ENCODE data around the gene MYOM3. TPM values are rescaled to one million over a fixed set of nuclear protein-coding genes. Genes with fewer than 3 reads are reported as not detected.

Gene MYOM3
- total RNA-seq, 1 donor from 2014 or later = 396 TPM

DNA sequence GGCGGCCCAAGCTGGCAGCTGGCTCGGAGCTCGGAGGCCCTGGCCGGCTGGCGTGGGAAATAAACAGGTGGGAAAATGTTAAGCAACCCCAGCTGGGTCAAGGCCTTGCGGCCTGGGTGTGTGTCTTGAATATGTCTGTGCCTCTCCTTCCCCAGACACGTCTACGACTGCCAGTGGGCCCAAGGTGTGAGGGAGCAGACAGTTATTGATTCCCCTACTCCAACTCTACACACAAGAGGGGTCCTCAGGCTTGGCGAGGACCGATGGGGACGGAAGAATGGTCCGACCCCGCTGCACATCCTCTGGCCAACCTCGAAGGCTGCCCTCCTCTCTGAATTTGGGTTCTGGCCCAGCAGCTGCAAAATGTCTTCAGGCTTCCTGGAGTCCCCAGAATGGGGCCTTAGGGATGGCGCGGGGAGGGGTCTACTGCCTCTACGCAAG is 28.8 kb upstream of the MYOM3 start:
- no peak for ATAC-seq (ENCODE audit: poor library complexity)
- DNase-seq = no peak
- intact Hi-C loops (cut with DNase I) = no loop called here

DNA sequence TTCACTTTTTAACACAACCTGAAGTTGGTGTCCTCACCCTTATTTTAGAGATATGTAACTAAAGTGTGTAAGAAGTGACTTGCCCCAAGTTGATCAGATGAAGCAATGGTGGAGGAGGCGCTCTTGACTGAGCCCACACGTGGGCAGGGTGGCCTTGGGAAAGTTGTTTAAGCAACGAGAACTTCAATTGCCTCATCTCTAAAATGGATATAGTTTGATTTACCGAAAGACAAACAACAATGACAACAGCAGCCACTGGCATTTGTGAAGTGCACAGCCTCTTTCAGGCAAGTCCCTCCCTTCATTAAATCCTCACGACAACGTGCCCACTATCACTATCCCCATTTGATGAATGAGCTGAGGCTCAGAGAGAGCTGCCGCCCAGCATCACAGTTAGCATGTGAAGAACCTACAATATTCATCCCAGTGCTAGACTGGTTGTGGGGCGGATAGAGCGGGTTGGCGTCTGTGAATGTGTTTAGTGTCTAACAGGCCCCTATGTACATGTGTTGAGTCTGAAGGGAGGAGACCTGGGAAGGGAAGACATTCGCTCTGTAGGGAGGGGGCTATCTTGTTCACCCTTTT is 28.0 kb upstream of the MYOM3 start:
- intact Hi-C loops (cut with DNase I) = no loop called here
- no peak for ATAC-seq (ENCODE audit: poor library complexity)
- no peak for DNase-seq

DNA sequence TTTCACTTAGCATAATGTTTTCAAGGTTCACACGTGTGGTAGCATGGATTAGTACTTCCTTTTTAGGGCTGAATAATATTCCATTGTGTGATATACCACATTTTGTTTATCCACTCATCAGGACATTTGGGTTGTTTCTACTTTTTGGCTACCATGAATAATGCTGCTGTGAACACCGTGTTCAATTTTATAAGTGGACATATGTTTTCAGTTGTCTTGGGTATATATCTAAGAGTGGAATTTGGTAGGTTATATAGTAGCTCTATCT is 27.2 kb upstream of the MYOM3 start:
- DNase-seq (no peak), ATAC-seq (ENCODE audit: poor library complexity) (no peak)
- intact Hi-C loops (cut with DNase I) = no loop called here

DNA sequence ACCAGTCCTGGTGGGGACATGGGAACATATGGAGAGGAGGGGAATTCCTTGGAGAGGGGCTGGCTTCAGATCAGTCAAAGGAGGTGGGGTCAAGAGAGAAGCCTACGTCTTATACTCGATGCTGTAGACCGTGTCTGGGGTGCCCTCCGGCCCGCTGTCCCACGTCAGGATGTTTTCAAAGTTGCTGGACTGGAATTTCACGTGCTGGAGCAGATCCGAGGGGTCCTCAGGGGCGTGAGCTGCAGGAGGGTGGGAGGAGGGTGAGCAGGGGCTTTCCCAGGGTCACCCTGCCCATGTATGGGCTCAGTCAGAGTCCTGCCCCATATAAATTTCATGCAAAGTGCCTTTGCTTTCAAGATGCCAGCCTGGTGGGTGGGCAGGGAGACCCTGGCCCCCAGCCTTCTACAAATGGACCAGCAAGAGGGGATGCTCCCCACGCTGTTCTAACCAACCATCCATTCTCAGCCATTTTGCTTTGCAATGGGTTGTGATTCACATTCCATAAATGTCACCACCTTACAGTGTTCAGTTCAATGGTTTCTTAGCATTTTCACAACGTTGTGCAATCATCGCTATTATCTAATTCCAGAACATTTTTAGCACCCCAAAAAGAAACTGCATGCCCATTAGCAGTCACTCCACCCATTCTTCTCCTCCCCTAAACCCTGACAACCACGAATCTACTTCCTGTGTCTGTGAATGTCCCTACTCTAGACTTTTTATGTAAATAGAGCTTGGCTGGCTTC is 26.7 kb upstream of the MYOM3 start:
- ATAC-seq (ENCODE audit: poor library complexity) (no peak), DNase-seq (no peak)
- intact Hi-C loops (cut with DNase I) = no loop called here

DNA sequence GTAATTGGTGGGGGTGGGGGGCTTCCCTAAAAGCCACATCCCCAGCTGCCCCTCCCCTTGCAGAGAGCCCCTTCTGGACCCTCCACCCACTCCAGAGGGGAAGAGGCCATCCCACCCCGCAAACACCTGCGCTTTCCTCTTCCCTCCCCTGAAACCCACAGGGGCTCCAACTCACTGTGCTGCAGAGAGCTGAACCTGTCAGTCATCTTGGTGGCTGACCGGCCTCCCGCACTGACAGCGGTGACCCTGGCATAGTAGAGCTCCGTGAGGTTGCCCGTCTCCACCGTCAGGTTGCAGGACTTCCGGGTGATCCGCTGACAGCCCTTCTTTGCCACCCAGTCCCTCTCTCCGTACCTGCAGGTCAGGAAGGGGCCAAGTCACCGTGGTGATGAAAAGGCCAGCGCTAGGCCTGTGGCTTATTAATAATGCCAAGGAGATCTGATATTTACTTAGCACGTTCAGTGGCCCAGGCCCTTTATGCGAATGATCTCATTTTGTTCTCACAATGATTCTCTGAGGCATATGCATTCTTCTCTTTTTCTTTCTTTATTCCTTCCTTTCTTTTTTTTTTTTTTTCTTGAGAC is 25.1 kb upstream of the MYOM3 start:
- DNase-seq (no peak), ATAC-seq (ENCODE audit: poor library complexity) (no peak)
- intact Hi-C loops (cut with DNase I) = no loop called here

DNA sequence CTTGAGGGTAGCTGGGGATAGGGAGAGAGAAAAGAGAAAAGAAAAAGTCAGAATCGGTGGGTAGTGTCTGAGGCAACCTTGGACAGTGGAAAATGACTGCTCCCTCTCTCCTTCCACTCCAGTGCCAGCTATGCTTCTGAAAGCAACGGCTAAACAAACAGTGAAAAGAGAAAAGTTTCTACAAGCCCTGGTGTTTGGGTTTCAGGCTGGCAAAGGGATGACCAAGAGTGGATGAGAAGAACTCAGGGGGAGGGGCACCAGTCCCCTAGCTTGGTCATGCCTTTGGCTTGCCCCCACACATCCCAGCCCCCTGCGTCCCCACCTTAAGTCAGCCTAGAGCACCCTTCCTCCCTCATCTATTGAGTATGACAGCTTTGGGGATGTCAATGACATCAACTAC is 22.4 kb upstream of the MYOM3 start:
- DNase-seq (no peak), ATAC-seq (ENCODE audit: poor library complexity) (no peak)
- intact Hi-C loops (cut with DNase I) = no loop called here

DNA sequence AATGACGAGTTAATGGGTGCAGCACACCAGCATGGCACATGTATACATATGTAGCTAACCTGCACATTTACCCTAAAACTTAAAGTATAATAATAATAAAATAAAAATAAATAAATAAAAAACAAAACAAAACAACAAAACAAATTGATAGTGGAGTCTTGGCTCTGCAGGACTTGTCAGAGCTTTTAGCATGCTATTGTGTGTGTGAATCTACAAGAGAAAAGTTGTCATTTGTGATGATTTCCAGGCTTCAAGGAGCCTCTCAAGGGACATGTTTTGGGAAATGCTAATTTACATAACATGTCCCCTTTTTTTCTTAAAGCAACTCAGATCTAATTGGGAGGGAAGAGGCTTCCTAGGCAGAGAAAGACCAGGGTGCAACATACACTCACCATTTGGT is 21.9 kb upstream of the MYOM3 start:
- no peak for DNase-seq
- intact Hi-C loops (cut with DNase I) = no loop called here
- no peak for ATAC-seq (ENCODE audit: poor library complexity)

DNA sequence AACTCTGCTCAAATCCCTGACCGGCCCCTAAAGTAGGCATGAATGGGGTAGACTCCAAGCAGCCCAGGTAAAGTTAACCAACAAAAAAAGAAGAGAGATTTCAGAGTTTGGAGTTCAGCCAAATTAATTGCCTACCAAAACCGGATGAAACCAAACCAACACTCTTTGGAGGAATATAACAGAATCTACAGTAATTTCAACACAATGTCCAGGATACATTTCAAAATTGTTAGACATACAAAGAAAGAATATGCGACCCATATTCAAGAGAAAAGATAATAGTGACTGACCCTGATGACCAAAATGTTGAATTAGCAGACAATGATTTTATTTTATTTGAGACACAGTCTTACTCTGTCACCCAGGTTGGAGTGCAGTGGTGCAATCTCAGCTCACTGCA is 18.4 kb upstream of the MYOM3 start:
- DNase-seq (no peak), ATAC-seq (ENCODE audit: poor library complexity) (no peak)
- intact Hi-C loops (cut with DNase I) = no loop called here

DNA sequence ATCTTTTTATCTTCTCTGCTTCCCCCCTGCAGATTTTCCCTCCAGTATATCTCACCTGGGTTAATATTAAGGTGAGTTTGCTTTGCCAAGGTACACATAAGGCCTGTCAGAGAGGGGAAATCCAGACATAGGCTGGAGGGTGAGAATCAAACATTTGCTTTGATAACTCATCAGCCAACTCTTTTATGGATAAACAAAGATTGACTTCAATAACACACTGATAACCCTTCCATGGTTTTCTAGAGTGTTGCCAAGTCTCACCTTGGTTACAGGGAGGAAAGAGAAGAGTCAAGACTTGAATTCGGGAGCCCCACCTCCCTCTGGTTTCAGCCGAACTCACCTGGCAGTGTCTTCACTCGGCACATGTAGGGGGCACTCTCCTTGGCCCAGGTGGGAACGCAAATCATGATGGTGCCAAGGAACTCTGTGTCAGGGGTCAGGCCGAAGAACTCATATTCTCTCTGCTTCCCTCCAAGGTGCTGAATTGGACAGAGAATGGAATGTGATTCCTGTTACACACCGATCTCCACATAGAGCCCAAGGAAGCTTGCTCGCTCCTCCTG is 15.9 kb upstream of the MYOM3 start:
- intact Hi-C loops (cut with DNase I) = no loop called here
- ATAC-seq (ENCODE audit: poor library complexity) (no peak), DNase-seq (no peak)

DNA sequence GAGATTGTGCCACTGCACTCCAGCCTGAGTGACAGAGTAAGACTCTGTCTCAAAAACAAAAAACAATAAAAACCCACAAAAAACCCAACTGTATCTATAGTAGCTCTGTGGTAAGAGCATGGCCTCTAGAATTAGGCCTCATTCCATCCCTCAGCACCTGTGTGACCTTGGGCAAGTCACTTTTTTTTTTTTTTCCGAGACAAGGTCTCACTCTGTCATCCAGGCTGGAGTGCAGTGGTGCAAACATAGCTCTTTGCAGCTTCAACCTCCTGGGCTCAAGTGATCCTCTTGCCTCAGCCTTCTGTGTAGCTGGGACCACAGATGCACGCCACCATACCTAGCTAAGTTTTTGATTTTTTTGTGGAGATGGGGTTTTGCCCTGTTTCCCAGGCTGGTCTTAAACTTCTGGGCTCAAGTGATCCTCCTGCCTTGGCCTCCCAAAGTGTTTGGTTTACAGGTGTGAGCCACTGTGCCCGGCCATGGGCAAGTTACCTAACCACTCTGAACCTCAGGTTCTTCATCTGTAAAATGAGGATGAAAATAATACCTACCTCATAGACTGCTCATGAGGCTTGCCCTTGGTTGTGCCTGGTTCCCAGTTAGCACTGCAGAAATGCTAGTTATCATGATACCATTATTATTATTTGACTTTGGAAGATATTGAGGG is 15.3 kb upstream of the MYOM3 start:
- ATAC-seq (ENCODE audit: poor library complexity) = no peak
- no peak for DNase-seq
- intact Hi-C loops (cut with DNase I) = no loop called here

DNA sequence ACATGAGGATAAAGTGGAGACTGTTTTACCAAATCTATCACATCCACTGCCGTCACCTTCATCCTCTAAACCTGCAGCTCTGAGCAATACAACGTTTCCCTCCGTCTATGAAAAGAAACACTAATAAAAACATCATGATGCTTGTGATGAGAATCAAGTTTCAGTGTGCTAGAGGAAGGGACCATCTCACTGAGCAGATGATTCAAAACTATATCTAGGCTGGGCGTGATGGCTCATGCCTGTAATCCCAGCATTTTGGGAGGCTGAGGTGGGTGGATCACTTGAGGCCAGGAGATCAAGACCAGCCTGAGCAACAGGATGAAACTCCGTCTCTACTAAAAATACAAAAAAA is 14.7 kb upstream of the MYOM3 start:
- ATAC-seq (ENCODE audit: poor library complexity) = no peak
- DNase-seq = no peak
- intact Hi-C loops (cut with DNase I) = no loop called here

DNA sequence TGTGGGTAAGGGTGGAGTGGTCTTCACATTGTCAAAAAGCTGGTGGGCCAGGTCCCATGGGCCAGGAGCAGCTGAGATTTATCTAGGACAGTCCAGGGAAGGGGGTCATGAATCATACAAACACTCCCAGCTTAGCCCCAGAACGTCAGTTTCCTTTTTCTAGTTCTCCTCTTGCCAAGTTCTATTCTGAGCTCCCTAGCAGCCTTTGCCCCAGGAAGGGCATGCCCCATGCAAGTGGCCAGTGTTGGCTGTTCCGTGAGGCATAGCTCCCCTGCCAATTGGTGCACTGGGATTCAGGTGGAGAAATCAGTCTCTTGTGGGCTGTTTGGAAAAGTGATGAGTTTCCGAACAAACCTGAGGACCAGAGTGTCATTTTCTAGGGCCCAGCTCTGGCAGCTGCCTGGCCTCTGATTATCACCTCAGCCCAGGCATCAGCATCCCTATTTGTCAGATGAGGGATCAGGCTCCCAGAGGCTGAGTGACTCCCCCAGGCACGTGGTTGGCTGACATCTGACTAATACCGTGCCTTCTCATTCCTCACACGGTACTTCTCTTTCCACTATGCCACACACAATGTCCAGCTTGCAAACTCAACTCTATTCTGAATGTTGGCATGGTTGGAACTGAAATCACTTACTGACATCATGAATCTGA is 14.2 kb upstream of the MYOM3 start:
- intact Hi-C loops (cut with DNase I) = no loop called here
- DNase-seq = no peak
- peak; percentile 77 for ATAC-seq (ENCODE audit: poor library complexity)

DNA sequence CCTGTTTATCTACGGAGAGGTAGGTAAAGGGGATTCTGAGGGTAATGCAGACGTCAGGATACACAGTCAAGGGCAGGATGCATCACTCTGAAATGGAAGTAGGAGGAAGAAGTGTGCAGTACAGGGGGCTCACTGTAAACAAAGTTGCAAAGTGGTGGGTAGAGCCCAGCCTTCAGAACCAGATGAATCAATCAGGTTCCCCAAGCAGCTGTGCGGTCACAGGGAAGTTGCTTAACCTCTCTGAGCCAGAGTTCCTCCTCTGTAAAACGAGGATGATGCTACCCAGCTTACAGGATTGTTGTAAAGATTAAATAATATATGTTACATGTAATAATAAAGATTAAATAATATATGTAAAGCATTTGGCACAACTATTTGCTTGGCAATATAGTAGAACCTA is 13.5 kb upstream of the MYOM3 start:
- DNase-seq (no peak), ATAC-seq (ENCODE audit: poor library complexity) (no peak)
- intact Hi-C loops (cut with DNase I) = no loop called here

DNA sequence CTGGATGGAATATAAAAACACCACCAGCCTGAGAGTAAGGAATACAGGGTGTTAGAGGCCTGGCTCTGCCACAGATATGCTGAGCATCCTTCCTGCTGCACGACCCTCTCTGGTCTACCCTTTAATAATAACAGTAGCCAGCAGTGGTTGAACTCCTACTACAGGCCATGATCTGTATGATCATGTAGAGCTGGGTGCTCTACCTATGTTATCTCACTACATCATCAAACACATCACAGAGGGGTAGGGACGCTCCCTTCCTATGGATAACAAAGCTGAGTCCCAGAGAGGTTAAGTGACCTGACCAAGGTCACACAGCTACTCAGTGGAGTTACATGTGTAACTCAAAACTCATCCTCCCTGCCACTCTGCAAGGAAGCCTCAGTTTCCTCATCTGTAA is 13.0 kb upstream of the MYOM3 start:
- no peak for DNase-seq
- intact Hi-C loops (cut with DNase I) = no loop called here
- no peak for ATAC-seq (ENCODE audit: poor library complexity)

DNA sequence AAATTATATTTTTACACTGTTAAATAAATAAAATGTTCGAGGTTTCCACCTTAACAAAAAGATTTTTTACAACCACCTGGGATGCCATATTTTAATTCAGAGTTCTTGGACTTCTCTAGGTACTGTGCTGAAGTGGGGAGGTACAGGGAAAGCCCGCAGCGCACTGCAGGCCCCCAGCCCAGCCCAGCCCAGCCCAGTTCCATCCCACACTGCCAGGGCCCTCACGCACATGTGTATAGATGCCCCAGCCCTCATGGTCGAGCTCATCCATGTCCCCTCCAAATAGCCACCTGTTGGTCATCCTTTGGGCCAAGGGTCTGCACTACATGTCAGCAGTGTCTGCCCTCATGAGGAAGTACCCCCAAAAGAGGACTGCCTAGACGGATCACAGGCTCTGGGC is 11.7 kb upstream of the MYOM3 start:
- no peak for ATAC-seq (ENCODE audit: poor library complexity)
- DNase-seq = no peak
- intact Hi-C loops (cut with DNase I) = no loop called here

DNA sequence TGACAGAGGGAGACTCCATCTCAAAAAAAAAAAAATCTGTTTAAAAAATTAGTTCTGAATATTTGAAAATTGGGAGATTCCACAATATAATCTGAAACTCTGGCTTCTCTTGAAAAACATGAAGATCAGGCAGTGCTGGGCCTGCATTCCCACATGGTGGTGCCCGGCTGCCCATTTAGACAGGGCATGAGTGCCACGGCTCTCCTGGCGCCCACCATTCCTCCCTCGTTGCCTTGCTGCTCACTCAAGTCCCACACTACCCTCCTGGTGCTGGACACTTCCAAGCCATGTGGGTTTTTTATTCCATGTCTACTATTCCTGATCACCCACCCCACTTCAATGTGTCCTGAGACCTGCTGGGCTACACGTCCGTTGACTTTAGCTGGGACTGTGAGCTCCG is 10.8 kb upstream of the MYOM3 start:
- no peak for DNase-seq
- intact Hi-C loops (cut with DNase I) = no loop called here
- no peak for ATAC-seq (ENCODE audit: poor library complexity)

DNA sequence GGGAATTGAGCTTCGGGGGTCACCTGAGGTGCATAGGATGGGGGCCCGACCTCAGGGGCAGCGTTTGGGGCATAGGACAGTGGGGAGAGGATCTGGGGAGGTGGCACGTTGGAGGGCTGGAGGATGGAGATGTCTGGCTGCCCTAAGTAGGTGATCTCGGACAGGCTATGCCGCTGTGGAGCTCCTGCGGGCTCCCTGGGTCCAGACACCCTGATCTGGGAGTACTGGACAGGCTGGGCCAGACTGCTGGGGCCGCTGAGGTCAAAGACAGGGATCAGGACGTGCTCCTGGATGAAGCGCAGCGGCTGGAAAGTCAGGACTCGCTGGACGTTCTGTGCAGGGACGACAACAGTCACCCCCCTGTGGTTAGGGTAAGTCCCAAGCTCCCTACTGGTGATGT is 9.5 kb upstream of the MYOM3 start:
- DNase-seq (no peak), ATAC-seq (ENCODE audit: poor library complexity) (no peak)
- intact Hi-C loops (cut with DNase I) = no loop called here

DNA sequence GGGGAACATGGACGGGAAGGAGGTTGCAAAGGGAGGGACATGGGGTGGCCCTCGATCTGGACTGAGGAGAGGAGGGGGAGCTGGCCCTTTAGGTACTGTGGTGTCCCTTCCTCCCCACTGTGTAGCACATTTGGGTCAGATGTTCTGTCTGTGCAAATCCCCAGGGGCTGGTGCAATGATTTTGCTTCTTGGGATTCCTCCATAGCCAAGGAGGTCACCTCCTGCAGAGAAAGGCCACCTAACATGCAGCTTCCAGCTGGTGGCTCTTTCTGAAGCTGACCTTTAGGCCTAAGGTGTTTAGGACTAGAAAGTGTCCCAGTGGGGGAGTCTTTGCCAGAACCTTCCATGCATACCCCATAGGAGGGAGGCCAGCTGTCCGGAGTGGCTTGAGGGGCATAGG is 9.0 kb upstream of the MYOM3 start:
- no peak for ATAC-seq (ENCODE audit: poor library complexity)
- intact Hi-C loops (cut with DNase I) = no loop called here
- no peak for DNase-seq

DNA sequence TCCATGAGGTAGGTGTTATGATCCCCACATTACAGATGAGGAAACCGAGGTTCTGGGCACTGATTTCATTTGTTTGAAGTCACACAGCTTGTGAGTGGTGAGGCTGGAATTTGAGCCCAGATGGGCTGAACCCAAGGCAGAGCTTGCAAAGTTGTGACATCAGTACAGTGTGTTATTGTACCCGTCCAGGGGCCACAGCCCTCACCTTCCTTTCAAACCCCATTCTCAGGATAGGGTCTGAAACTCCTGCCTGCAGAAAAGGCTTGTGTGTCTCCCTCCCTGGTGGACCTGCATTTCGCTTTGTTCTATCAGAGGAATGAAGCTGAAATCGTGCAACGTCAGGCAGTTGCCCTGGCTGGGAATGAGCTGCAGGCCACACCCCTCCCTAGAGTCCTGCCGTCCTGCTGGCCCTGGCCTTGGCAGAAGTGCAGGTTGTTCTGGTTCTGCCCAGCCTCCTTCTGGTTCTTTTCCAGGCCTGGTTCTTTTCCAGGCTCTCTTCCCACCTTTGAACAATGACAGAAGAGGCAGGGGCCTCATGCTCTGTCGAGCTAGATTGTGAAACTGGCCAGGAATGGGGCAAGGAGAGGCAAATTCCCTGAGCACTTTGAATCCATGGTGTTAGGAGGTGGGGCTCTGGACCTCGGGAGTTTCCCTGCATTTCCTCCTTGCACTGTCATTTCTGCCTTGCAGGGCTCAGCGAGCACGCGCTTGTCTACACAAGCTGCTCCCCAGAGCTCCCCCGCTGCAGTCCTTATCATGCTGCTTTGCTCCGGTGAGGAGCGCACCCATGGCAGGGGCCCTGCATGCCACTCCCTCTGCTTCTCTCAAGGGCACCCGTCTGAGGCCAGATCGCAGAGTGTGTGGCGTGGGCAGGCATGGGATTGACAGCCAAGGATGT is 8.2 kb upstream of the MYOM3 start:
- peak; percentile 71 for DNase-seq
- ATAC-seq (ENCODE audit: poor library complexity) = peak; percentile 87
- intact Hi-C loops (cut with DNase I) = no loop called here
